ENCODE data around the gene CBFB.

The CBFB gene

GRCh38 chr16:67041520-67041919, 12.6 kb downstream of the CBFB start:
- DNase-seq, result peak in 1 of 5 experiments; percentile 17

GRCh38 chr16:67043420-67043819, 14.5 kb downstream of the CBFB start:
- DNase-seq, result no peak

GRCh38 chr16:67050796-67051195, 21.8 kb downstream of the CBFB start:
- DNase-seq, result no peak

GRCh38 chr16:67052399-67052798, 23.4 kb downstream of the CBFB start:
- DNase-seq, result no peak

- peak in 2 of 5 experiments; percentile 7 to 56 for DNase-seq
These were observed 24.9 kb downstream of the CBFB start for GRCh38 chr16:67053767-67054334.

- DNase-seq, result peak in 1 of 5 experiments; percentile 57
These were observed 26.0 kb downstream of the CBFB start for GRCh38 chr16:67054901-67055300.

GRCh38 chr16:67055712-67056487, 27.0 kb downstream of the CBFB start:
- DNase-seq, result peak in 1 of 5 experiments; percentile 89

- DNase-seq, result peak in 1 of 5 experiments; percentile 39
These were observed 34.1 kb downstream of the CBFB start for GRCh38 chr16:67063008-67063407.

- no peak for DNase-seq
These were observed 39.3 kb downstream of the CBFB start for GRCh38 chr16:67068212-67068753.

- DNase-seq, result no peak
These were observed 42.6 kb downstream of the CBFB start for GRCh38 chr16:67071476-67072048.

- no peak for DNase-seq
These were observed 46.4 kb downstream of the CBFB start for GRCh38 chr16:67075331-67075730.

- no peak for DNase-seq
These were observed 48.9 kb downstream of the CBFB start for GRCh38 chr16:67077871-67078270.

- DNase-seq, result no peak
These were observed 53.2 kb downstream of the CBFB start for GRCh38 chr16:67082100-67082499.

GRCh38 chr16:67082891-67083290, 53.9 kb downstream of the CBFB start:
- DNase-seq, result no peak

- peak in 1 of 5 experiments; percentile 44 for DNase-seq
These were observed 55.5 kb downstream of the CBFB start for GRCh38 chr16:67084345-67085028.

- no peak for DNase-seq
These were observed 57.9 kb downstream of the CBFB start for GRCh38 chr16:67086822-67087221.

GRCh38 chr16:67087291-67087690, 58.3 kb downstream of the CBFB start:
- DNase-seq, result no peak

- DNase-seq, result no peak
These were observed 58.9 kb downstream of the CBFB start for GRCh38 chr16:67087803-67088202.

- DNase-seq, result no peak
These were observed 59.6 kb downstream of the CBFB start for GRCh38 chr16:67088551-67088950.

GRCh38 chr16:67089101-67089500, 60.2 kb downstream of the CBFB start:
- no peak for DNase-seq

- DNase-seq, result no peak
These were observed 63.1 kb downstream of the CBFB start for GRCh38 chr16:67091906-67092566.

GRCh38 chr16:67093098-67093726, 64.3 kb downstream of the CBFB start:
- DNase-seq, result no peak
